Smooth muscle cell (in vitro differentiated cells): ENCODE results near the gene PTPRJ. TPM values are rescaled to one million over a fixed set of nuclear protein-coding genes. Genes with fewer than 3 reads are reported as not detected.

ENCODE experiments used
- microRNA counts: library from miRNA; unstranded; fragments of <30 nt; microRNA quantifications from one replicate; lab custom pipeline; 2016
- microRNA-seq: library from miRNA; unstranded; fragments of <30 nt; microRNA quantifications from one replicate; pipeline ENCODE4, GENCODE V29; 2016; ENCODE audit warnings: borderline number of aligned reads
- polyA plus RNA-seq: library from polyadenylated mRNA; unstranded; fragments of >200 nt; fragmentation: Nextera tagmentation; extraction: Ambion mirVana; gene quantifications from 2 replicates; pipeline ENCODE4 v1.2.1, GENCODE V29; 2016
- small RNA-seq: library from RNA; depleted of rRNA; stranded (forward); fragments of <200 nt; gene quantifications from one replicate; pipeline ENCODE3, GENCODE V24; 2014
- total RNA-seq: library from RNA; depleted of rRNA; stranded (reverse); fragments of >200 nt; gene quantifications from 2 replicates; pipeline ENCODE4 v1.2.3, GENCODE V29; 2014

The PTPRJ gene
- total and polyA plus RNA-seq, 2 experiments from 2014 or later: 1.5 to 6.3 TPM

MicroRNAs encoded within 50 kb of the gene (microRNA counts, 767-probe panel; counts per million panel counts)
- microRNA hsa-miR-3161 (lab: Ali Mortazavi, UCI): 183 counts per million

Small RNAs within 50 kb of the gene (microRNA-seq; reads per million reads assigned to microRNA genes)
- not detected for gene MIR3161

Small RNAs within 50 kb of the gene (small RNA-seq; reads per million reads assigned to genes)
- gene MIR3161: not detected

Other genes with a start within 250 kb of the PTPRJ start
- 62.4 and 64.1 TPM in 2 replicates for gene FNBP4, start 213.2 kb upstream of the PTPRJ start, total RNA-seq
- 31.6 and 38.5 TPM in 2 replicates for gene FNBP4, start 213.2 kb upstream of the PTPRJ start, polyA plus RNA-seq
- gene NUP160, start 132.2 kb upstream of the PTPRJ start, total RNA-seq: 26.0 and 26.3 TPM in 2 replicates
- 13.9 and 21.1 TPM in 2 replicates for gene NUP160, start 132.2 kb upstream of the PTPRJ start, polyA plus RNA-seq
- not detected in 2 replicates for gene OR4B1, start 236.3 kb downstream of the PTPRJ start, total RNA-seq
- not detected in 2 replicates for gene OR4B1, start 236.3 kb downstream of the PTPRJ start, polyA plus RNA-seq